ENCODE measurements around the gene DGKH. TPM values are rescaled to one million over a fixed set of nuclear protein-coding genes. Genes with fewer than 3 reads are reported as not detected.

The DGKH gene
- total RNA-seq, 1 donor from 2014 or later, result 18.7 TPM

- ATAC-seq, result no peak
- intact Hi-C loops (cut with DNase I), result no loop called here
- no peak for TF ChIP-seq CTCF (IDR thresholded peaks at IDR 0.05)
These were observed 133.0 kb downstream of the DGKH start for GRCh38 chr13:42181381-42181953.

GRCh38 chr13:42189061-42189460, 140.6 kb downstream of the DGKH start:
- Histone ChIP-seq H3K36me3 (peaks cover 42% of the 10 kb centered on the region), H3K9me3 (no peaks in the 10 kb centered on the region), H3K4me1 (no peaks in the 10 kb centered on the region), H3K27ac (no peak overlapping the region), H3K27me3 (ENCODE audit: low read depth) (no peaks in the 10 kb centered on the region), H3K4me3 (no peak overlapping the region)
- ATAC-seq (no peak), DNase-seq (no peak)
- intact Hi-C loops (cut with DNase I), result no loop called here
- TF ChIP-seq CTCF (IDR thresholded peaks at IDR 0.05), result no peak

More at GRCh38 chr13:42181381-42181953, 133.0 kb downstream of the DGKH start:
- Histone ChIP-seq H3K27ac (no peak overlapping the region), H3K9me3 (no peaks in the 10 kb centered on the region), H3K36me3 (peaks cover 20% of the 10 kb centered on the region), H3K27me3 (ENCODE audit: low read depth) (no peaks in the 10 kb centered on the region), H3K4me3 (no peak overlapping the region), H3K4me1 (no peaks in the 10 kb centered on the region)
- DNase-seq, result no peak

GRCh38 chr13:42190529-42190928, 142.1 kb downstream of the DGKH start:
- intact Hi-C loops (cut with DNase I), result no loop called here
- H3K4me3 ChIP-seq, result no peak overlapping the region
- no peaks in the 10 kb centered on the region for H3K4me1 ChIP-seq
- TF ChIP-seq CTCF (IDR thresholded peaks at IDR 0.05), result no peak
- H3K36me3 ChIP-seq, result peaks cover 52% of the 10 kb centered on the region
- no peak overlapping the region for H3K27ac ChIP-seq
- H3K9me3 ChIP-seq, result no peaks in the 10 kb centered on the region
- H3K27me3 ChIP-seq (ENCODE audit: low read depth), result no peaks in the 10 kb centered on the region
- ATAC-seq (no peak), DNase-seq (no peak)

GRCh38 chr13:42211704-42212464, 163.4 kb downstream of the DGKH start:
- ATAC-seq, result no peak
- no peak overlapping the region for H3K4me3 ChIP-seq
- intact Hi-C loops (cut with DNase I), result no loop called here
- peaks cover 53% of the 10 kb centered on the region for H3K36me3 ChIP-seq
- H3K27ac ChIP-seq, result no peak overlapping the region
- TF ChIP-seq CTCF (IDR thresholded peaks at IDR 0.05), result no peak
- no peak for DNase-seq
- no peaks in the 10 kb centered on the region for H3K9me3 ChIP-seq
- no peaks in the 10 kb centered on the region for H3K27me3 ChIP-seq (ENCODE audit: low read depth)
- no peaks in the 10 kb centered on the region for H3K4me1 ChIP-seq

GRCh38 chr13:42214446-42214845, 166.0 kb downstream of the DGKH start:
- peaks cover 50% of the 10 kb centered on the region for H3K36me3 ChIP-seq
- no peaks in the 10 kb centered on the region for H3K4me1 ChIP-seq
- TF ChIP-seq CTCF (IDR thresholded peaks at IDR 0.05), result no peak
- ATAC-seq (no peak), DNase-seq (no peak)
- no peak overlapping the region for H3K4me3 ChIP-seq
- intact Hi-C loops (cut with DNase I), result no loop called here
- no peaks in the 10 kb centered on the region for H3K27me3 ChIP-seq (ENCODE audit: low read depth)
- no peaks in the 10 kb centered on the region for H3K9me3 ChIP-seq
- no peak overlapping the region for H3K27ac ChIP-seq
